PFSK-1 (cell line): ENCODE results near the gene CALHM3.

Experiments
- FOXP2 ChIP-seq: optimal IDR thresholded peaks from 2 replicates; pipeline ENCODE3; 2011; ENCODE audit warnings: borderline replicate concordance, control low read depth, inconsistent platforms; ENCODE audit not compliant: insufficient read depth; ENCODE audit errors: extremely low read length, extremely low read depth
- POLR2AphosphoS5 ChIP-seq: IDR thresholded peaks from 2 replicates; pipeline ENCODE4 v1.6.1; 2012; ENCODE audit warnings: low read depth, mild to moderate bottlenecking, control low read depth, low read length, moderate library complexity
- TAF1 ChIP-seq: IDR thresholded peaks from 2 replicates; pipeline ENCODE4 v1.6.1; 2012; ENCODE audit warnings: low read length, control low read depth, borderline replicate concordance; ENCODE audit not compliant: insufficient read depth

- TF ChIP-seq FOXP2, result no peak
- TF ChIP-seq POLR2AphosphoS5, result no peak
- no peak for TF ChIP-seq TAF1
Observed at GRCh38 chr10:103512591-103513379, 33.7 kb upstream of the CALHM3 start.
